GM23338 (cell line): ENCODE results near the gene PRR18. TPM values are rescaled to one million over a fixed set of nuclear protein-coding genes. Genes with fewer than 3 reads are reported as not detected.

Source experiments
- ATAC-seq: fragments of 200-7000 bp; cut with Tn5 transposase; 3 replicates; pipeline ENCODE4 v1.9.1; 2020
- DNase-seq: peaks from one replicate; pipeline ENCODE4 v3.0.0-alpha.2; 2015; ENCODE audit warnings: low spot score
- H2AFZ ChIP-seq: fragments of 200-600 bp; sonication (generic); 2 replicates; pipeline ENCODE4 v1.8.0; 2016; ENCODE audit warnings: antibody characterized with exemption, mild to moderate bottlenecking, moderate library complexity
- H3F3A ChIP-seq: fragments of 200-600 bp; sonication (generic); replicated peaks from 2 replicates; pipeline ENCODE4 v1.8.0; 2017; ENCODE audit warnings: antibody characterized with exemption, mixed run types, low read depth
- H3K27ac ChIP-seq: fragments of 200-600 bp; sonication (generic); 2 replicates; pipeline ENCODE4 v1.6.1; 2016; ENCODE audit warnings: low read depth
- H3K27me3 ChIP-seq: fragments of 200-600 bp; sonication (generic); 2 replicates; pipeline ENCODE4 v1.8.0; 2016; ENCODE audit warnings: mild to moderate bottlenecking, mixed run types, moderate library complexity; ENCODE audit not compliant: insufficient read depth
- H3K36me3 ChIP-seq: fragments of 200-600 bp; sonication (generic); 2 replicates; pipeline ENCODE4 v1.8.0; 2016; ENCODE audit warnings: mild to moderate bottlenecking; ENCODE audit not compliant: insufficient read depth
- H3K4me1 ChIP-seq: fragments of 200-600 bp; sonication (generic); 2 replicates; pipeline ENCODE4 v1.8.0; 2016; ENCODE audit warnings: mild to moderate bottlenecking, moderate library complexity; ENCODE audit not compliant: insufficient read depth
- H3K4me2 ChIP-seq: fragments of 200-600 bp; sonication (generic); 2 replicates; pipeline ENCODE4 v1.7.1; 2017; ENCODE audit warnings: mixed run types
- H3K4me3 ChIP-seq: fragments of 200-600 bp; sonication (generic); 2 replicates; pipeline ENCODE4 v1.6.1; 2016; ENCODE audit warnings: mixed run types
- H3K79me2 ChIP-seq: fragments of 200-600 bp; sonication (generic); replicated peaks from 2 replicates; pipeline ENCODE4 v1.8.0; 2017; ENCODE audit warnings: mild to moderate bottlenecking; ENCODE audit not compliant: insufficient read depth
- H3K9me2 ChIP-seq: fragments of 200-600 bp; sonication (generic); 2 replicates; pipeline ENCODE4 v1.8.0; 2017; ENCODE audit not compliant: insufficient read depth
- H4K20me1 ChIP-seq: fragments of 200-600 bp; sonication (generic); replicated peaks from 2 replicates; pipeline ENCODE4 v1.8.0; 2017; ENCODE audit warnings: mild to moderate bottlenecking; ENCODE audit not compliant: insufficient read depth
- H3K27ac Mint-ChIP-seq: 2 replicates; pipeline ENCODE4 v1.8.0; 2020; ENCODE audit warnings: inconsistent platforms, mild to moderate bottlenecking, moderate library complexity, mixed read lengths
- H3K27me3 Mint-ChIP-seq: 3 replicates; pipeline ENCODE4 v1.8.0; 2022; ENCODE audit warnings: low read depth, mild to moderate bottlenecking, moderate library complexity, mixed read lengths, inconsistent platforms; ENCODE audit not compliant: insufficient read depth, poor library complexity
- H3K36me3 Mint-ChIP-seq: 3 replicates; pipeline ENCODE4 v1.8.0; 2021; ENCODE audit warnings: low read depth, mild to moderate bottlenecking, inconsistent platforms, moderate library complexity, mixed read lengths
- H3K4me1 Mint-ChIP-seq: 3 replicates; pipeline ENCODE4 v1.8.0; 2020; ENCODE audit warnings: mild to moderate bottlenecking, inconsistent platforms, mixed read lengths
- H3K4me3 Mint-ChIP-seq: 3 replicates; pipeline ENCODE4 v1.8.0; 2021; ENCODE audit warnings: moderate library complexity, mild to moderate bottlenecking, inconsistent platforms, mixed read lengths
- H3K9me3 Mint-ChIP-seq: 3 replicates; pipeline ENCODE4 v1.8.0; 2020; ENCODE audit warnings: moderate library complexity, mild to moderate bottlenecking, inconsistent platforms, mixed read lengths
- CREB1 ChIP-seq: fragments of 250-450 bp; sonication (Bioruptor Pico); IDR thresholded peaks from 2 replicates; pipeline ENCODE4 v1.5.0; 2020; ENCODE audit warnings: low read depth, mild to moderate bottlenecking, moderate library complexity
- EZH2 ChIP-seq: fragments of 200-600 bp; sonication (generic); IDR thresholded peaks from one replicate; pipeline ENCODE4 v1.8.0; 2017; ENCODE audit warnings: antibody characterized with exemption, mild to moderate bottlenecking, low read depth; ENCODE audit not compliant: unreplicated experiment
- EZH2phosphoT487 ChIP-seq: fragments of 200-600 bp; sonication (generic); IDR thresholded peaks from one replicate; pipeline ENCODE4 v1.8.1; 2018; ENCODE audit warnings: antibody characterized with exemption; ENCODE audit not compliant: unreplicated experiment
- JUNB ChIP-seq: IDR thresholded peaks from one replicate; pipeline ENCODE4 v1.6.1; 2016; ENCODE audit warnings: antibody characterized with exemption; ENCODE audit not compliant: unreplicated experiment
- NANOG ChIP-seq: IDR thresholded peaks from 2 replicates; pipeline ENCODE4 v1.6.1; 2016; ENCODE audit warnings: antibody characterized with exemption, borderline replicate concordance
- REST ChIP-seq: IDR thresholded peaks from one replicate; pipeline ENCODE4 v1.6.1; 2018; ENCODE audit warnings: antibody characterized with exemption; ENCODE audit not compliant: unreplicated experiment
- STAT1 ChIP-seq: IDR thresholded peaks from one replicate; pipeline ENCODE4 v1.6.1; 2016; ENCODE audit warnings: antibody characterized with exemption; ENCODE audit not compliant: unreplicated experiment
- ZNF114 ChIP-seq: fragments of 250-450 bp; sonication (Bioruptor Pico); IDR thresholded peaks from 2 replicates; pipeline ENCODE4 v1.5.0; 2020; ENCODE audit warnings: mild to moderate bottlenecking, moderate library complexity
- ZNF331 ChIP-seq: fragments of 250-450 bp; sonication (Bioruptor Pico); IDR thresholded peaks from 2 replicates; pipeline ENCODE4 v1.5.0; 2020; ENCODE audit warnings: low read depth, mild to moderate bottlenecking, moderate library complexity
- ZNF462 ChIP-seq: fragments of 250-450 bp; sonication (Bioruptor Pico); IDR thresholded peaks from 2 replicates; pipeline ENCODE4 v1.5.0; 2020; ENCODE audit warnings: mild to moderate bottlenecking, moderate library complexity
- polyA plus RNA-seq: library from polyadenylated mRNA; unstranded; fragments of >200 nt; fragmentation: Nextera tagmentation; extraction: Ambion mirVana; gene quantifications from 2 replicates; pipeline ENCODE4 v1.2.1, GENCODE V29; 2016
- total RNA-seq: library from RNA; depleted of rRNA; stranded (reverse); fragments of >200 nt; shearing (Covaris generic); gene quantifications from 2 replicates; pipeline ENCODE4 v1.2.3, GENCODE V29; 2014

PRR18 gene
- total and polyA plus RNA-seq, 2 experiments from 2014 or later, result 0.24 TPM; not detected in 1

- Histone ChIP-seq H4K20me1 (no peaks in the 10 kb centered on the region; the same call in 1 of the 2 replicates), H3K36me3 (no peaks in the 10 kb centered on the region), H3K27me3 (no peaks in the 10 kb centered on the region), H3K9me2 (no peaks in the 10 kb centered on the region), H3K79me2 (no peaks in the 10 kb centered on the region), H2AFZ (no peak overlapping the region), H3K4me3 (no peak overlapping the region), H3K4me1 (no peaks in the 10 kb centered on the region), H3F3A (0 out of 2 replicates have a peak, but pooled peaks cover 3% of the 10 kb centered on the region), H3K4me2 (no peak overlapping the region), H3K27ac (no peak overlapping the region)
- ATAC-seq (no peak), DNase-seq (no peak)
- Mint-ChIP-seq H3K4me3 (no peak overlapping the region), H3K4me1 (peaks cover 8% of the 10 kb centered on the region), H3K27ac (no peak overlapping the region), H3K9me3 (peaks cover 2% of the 10 kb centered on the region; the same call in 1 of the 3 replicates), H3K27me3 (peaks cover 2% of the 10 kb centered on the region), H3K36me3 (no peaks in the 10 kb centered on the region)
- TF ChIP-seq EZH2phosphoT487 (no peak), STAT1 (no peak), CREB1 (CRISPR knock-in tag) (no peak), NANOG (no peak), ZNF331 (CRISPR knock-in tag) (no peak), JUNB (no peak), EZH2 (no peak), ZNF462 (no peak), ZNF114 (CRISPR knock-in tag) (no peak), REST (no peak)
Observed at GRCh38 chr6:166289207-166290060, 18.8 kb downstream of the PRR18 start.
